GM04504 (cell line): ENCODE results near the gene SMAD7.

Experiments
- DNase-seq: peaks from one replicate; pipeline ENCODE4 v3.0.0-alpha.2; 2012; ENCODE audit warnings: low read depth

SMAD7 gene

DNA sequence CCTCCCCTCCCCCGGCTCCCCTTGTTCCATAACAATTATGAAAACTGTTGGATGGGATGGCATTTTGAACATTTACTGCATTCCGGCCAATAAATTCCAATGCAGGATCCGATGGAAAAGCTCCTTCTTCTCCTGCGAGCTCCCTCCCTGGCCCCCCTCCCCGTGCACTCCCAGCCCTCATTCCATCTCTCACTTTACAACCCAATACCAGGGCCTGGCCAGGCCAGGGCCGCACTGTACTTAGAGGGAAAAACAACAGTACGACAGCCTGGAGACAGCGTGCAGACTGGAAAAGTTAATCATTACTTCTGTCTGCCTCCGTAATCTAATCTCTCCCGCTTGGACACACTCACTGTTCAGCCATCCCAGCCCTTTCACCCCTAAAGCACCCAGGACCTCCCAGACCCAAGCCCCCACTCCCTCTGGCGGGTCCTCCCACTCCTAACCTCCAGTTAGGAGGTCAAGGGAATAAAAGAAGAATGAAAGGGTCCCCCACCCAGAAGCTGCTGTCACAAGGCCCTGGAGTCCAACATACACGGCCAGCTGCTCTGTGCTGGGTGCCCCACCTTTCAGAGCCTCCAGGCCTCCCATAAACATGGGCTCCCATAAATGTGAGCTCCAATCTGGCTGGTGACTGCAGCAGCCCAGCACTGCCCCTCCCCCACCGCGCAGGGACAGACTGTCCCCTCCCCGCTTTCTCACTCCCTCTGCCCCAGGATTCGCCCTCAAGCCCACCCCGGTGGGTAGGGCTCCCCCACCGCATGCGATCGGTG lies 20.6 kb downstream of the SMAD7 start:
- DNase-seq = peak; percentile 59

DNA sequence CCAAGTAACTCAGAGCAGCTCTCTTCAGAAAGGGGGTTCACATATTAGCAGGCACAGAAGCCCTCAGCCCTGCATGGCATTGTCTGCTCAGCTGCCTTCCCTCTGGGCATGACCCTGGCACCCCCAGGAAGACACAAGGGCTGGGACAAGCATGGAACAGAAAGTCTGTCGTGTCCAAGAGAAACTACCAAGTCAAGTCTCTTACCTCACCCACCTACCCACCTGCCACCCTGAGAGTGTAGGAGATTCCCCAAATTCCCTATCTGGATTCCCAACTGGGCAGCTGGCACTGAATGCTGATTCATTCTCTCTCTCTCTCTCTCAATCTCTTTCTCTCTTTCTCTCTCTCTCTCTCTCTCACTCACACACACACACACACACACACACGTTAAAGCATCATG lies 21.6 kb downstream of the SMAD7 start:
- no peak for DNase-seq

DNA sequence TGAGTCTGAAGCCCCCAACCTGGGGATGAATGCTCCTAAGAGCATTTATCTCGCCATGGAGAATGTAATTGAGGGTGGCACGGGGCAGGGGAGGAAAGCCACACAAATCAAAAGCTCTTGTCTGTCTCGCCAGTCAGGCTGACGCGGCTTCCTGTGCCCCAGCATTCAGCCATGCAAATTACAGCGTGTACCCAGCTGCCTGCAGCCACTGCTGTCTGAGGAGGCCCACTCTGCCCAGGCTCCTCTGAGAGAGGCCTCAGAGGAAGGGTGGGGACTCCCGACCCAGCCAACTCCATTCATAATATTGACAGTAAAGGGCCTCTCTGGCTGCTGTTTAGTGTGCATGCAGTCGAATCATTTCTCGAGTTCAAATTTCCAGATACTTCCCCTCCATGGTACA lies 22.0 kb downstream of the SMAD7 start:
- no peak for DNase-seq

DNA sequence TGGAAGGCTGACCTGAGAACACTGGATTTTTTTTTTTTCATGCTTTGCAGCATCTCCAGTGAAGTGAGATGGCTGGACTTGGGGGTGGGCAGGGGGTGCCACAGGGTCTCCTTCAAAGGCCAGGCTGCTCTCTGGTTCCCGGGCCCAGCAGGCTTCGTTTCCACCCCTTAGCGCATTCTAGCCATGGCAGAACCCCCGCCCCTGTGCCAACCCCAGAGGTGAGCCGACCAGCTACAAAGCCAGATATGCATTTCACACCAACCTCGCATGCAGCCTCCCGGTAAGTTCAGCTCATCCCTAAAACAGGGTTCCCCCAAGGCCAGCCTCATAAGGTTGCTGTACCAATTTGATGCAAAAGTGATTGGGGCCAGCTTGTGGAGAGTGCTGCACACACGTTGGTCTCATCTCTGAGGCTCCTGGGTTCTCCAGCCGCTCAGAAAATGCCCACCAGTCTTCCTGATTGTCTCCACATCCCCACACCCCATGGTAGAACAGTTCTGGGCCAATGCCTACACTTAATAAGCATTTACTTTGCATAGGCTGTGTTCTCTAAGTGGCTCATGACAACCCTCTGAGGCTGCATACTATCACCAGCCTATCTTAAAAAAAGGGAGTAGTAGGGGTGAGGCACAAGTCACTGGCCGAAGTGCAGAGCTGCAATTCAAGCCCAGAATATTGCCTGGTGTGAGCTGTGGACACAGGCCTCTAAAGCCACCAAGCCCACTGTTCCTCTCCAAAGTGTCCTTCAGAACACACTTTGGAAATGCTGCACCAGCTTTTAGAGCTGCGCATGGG lies 23.3 kb downstream of the SMAD7 start:
- DNase-seq = no peak

- no peak for DNase-seq
Observed at GRCh38 chr18:48926420-48926857, 24.3 kb downstream of the SMAD7 start.

- no peak for DNase-seq
Observed at GRCh38 chr18:48925491-48925780, 25.3 kb downstream of the SMAD7 start.

DNA sequence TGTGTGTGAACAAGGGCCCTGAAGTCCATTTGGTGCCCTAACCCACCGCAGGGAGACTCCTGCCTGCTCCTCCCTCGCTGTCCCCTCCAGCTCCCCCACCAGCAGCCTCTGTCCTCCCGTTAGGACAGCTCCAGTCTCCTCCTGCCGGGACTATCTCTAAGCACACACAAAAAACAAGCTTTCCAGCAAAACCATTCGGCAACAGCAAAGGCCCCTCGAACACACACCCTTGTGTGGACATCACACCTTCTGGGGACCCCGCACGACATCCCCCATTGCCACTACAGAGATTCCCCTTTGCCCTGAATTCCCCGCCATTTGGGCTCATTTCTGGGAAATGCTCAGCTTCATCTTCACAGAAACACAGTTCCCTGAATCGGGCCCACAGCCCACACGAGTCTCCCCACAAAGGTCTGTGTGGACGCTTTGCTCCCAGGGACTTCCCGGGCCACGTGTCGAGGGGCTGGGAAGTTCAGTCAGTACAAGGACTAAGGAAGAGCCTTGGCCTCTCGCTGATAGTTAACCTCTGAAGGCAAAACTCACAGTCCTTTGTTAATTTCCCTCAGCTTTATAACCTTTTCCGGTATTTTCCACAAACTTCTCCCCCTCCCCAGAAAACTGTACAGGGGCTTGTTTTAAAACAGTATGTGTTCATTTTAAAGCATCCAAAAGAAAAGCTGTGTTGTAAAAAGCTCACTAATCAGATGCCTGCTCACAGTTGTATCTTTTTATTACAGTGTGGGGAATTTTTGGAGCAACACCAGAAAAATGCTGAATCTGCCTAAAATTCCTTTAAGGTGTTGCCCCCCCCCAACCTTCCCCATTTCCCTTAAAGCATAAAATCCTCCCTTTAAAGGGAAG lies 25.9 kb downstream of the SMAD7 start:
- DNase-seq = no peak

DNA sequence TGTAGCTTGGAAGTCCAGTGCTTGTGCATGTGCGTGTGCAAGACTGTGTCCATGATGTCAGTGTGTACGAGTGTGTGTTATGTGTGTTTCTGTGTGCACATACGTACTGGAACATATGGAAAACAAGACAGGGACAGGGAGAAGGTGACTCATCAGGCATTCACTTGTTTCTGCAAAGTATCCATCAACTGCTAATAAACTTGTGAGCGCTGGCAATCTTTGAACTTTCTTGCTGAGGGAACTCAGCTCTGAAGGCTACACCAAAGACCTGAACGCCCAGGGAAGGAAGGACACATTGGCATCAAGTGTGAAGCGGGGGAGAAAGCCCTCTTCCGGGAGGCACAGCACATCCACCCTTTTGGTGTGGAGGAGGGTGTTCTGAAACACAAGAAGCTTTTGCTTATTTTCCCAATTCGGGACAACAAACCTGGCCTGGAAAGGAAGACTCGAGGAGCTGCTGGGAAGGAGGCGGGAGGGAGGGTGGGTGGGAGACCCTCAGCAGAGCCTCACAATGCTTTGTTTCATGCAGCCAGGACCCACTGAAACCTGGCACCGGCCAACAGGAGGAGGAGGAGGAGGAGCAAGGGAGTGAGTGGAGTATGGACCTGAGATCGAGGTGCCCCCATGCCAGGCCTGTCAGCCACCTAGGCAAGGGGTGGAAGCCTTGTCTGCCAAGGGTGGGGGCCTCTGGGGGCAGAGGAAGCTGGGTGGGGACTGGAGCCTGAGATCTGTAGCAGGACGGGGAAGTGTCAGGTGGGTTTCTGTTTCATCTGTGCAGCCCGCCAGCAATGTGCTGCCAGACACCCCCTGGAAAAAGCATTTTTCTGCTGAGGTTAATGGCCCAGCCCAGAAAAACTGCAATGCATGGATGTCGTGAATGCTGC lies 26.8 kb downstream of the SMAD7 start:
- peak; percentile 61 for DNase-seq

DNA sequence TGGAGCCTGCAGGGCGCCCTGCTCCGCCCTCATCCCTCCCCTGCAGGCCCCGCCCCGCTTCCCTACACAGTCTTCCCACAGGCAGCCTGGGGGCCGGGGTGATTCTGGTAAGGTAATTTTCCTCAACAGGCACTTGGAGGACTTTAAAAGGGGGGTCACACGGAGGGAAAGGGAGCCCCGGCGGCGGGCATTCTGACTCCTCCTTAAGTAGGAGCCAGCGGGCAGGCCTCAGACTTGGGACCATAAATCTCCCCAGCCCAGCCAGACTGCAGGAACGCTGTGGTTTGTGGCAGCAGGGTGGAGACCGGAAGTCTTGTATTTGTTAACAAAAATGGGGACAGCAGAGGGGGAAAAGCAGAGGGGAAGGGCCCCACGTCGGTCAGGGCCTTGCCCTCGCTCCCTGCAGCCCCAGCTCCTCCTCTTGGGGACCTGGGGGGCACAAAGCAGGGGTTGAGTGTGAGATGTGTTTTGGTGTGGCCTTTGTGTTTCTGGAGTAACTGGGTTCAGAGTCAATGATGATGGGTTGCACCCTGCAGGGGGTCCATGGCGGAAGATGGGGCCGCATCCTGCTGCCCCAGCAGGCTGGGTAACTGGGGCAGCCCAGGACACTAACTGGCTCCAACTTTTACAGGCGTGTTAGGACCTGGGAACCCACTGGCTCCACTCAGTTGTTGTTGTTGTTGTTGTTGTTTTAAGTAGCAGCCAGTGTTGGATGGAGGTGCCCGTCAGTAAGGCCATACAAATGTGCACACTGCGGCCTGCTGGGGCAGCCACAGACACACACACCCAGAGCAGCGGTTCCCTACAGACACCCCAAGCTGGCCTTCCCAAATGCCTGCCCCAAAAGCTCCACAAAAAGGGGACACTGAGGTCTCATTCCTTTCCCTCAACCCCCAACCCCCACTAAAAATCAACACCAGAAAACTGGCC lies 27.7 kb downstream of the SMAD7 start:
- peak; percentile 87 for DNase-seq

GRCh38 chr18:48922226-48922800 lies 28.5 kb downstream of the SMAD7 start:
- no peak for DNase-seq

DNA sequence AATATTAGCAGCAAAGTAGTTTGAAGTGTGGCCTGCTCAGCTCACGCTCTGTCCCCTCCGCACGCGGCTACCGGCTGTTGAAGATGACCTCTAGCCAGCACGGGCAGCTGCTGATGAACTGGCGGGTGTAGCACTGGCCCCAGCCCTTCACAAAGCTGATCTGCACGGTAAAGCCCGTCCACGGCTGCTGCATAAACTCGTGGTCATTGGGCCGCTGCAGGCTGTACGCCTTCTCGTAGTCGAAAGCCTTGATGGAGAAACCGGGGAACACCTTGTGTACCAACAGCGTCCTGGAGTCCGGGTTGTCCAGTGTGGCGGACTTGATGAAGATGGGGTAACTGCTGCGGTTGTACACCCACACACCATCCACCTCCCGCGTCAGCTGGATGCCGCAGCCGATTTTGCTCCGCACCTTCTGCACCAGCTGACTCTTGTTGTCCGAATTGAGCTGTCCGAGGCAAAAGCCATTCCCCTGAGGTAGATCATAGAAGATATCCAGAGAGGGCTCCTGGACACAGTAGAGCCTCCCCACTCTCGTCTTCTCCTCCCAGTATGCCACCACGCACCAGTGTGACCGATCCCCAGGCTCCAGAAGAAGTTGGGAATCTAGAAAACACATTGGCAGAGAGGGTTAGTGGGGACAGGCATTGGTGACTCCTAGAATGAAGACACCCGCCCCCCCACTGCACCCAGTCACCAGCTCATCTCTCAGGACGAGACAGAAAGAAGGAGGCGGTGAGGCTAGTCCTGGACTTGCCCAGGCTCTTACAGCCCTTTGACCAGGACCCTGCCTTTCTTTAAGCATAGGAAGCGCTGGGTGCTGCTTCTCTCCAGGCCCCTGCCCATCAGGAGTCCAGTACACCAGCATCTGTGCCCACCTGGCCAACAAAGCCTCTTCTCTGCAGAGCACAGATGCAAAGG lies 29.2 kb downstream of the SMAD7 start:
- DNase-seq = no peak

DNA sequence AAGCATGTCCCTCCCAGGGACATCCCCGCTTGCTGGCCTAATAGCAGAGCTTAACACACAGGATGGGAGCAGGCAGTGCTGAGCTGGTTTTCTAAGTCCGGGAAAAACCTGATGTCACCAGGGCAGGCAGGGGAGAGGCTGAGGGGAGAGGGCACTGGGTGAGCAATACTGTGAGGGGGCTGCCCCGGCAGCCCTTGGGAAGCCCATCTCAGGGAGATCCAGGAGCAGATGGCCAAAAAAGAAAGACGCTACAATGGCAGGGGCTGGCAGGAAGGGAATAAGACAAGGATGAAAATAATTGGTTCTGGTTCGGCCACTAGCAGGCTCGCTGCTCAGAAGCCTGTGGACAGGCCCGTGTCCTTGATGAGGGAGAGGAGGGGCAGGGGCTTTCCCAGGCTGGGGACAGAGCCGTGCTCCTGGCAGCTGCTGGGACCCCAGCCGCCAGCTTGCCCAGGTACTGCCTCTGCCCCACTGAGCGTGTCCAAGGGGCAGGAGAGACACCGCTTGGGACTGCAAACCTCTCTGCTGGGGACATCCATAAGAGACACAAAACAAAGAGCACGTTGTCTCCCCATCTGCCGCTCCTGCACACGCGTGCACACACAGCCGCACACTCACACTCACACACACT lies 30.2 kb downstream of the SMAD7 start:
- DNase-seq = no peak

DNA sequence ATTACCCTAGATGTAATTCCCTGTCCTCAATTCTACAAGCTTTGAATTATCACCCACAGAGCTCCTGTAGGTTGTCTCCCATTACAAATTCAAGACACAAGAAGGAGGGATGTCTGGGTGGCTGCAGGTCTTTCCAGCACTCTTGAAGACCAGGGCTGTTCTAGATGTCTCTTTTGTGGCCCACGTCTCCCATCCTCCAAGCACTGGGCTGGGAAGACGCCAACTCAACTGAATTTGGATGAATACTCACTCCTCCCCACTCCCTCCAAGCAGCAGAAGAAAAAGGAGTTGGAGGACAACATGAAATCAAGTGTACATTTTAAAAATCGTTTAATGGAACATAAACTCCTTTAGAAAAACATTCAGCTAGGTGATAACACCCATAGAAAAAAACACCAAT lies 31.2 kb downstream of the SMAD7 start:
- DNase-seq = no peak

DNA sequence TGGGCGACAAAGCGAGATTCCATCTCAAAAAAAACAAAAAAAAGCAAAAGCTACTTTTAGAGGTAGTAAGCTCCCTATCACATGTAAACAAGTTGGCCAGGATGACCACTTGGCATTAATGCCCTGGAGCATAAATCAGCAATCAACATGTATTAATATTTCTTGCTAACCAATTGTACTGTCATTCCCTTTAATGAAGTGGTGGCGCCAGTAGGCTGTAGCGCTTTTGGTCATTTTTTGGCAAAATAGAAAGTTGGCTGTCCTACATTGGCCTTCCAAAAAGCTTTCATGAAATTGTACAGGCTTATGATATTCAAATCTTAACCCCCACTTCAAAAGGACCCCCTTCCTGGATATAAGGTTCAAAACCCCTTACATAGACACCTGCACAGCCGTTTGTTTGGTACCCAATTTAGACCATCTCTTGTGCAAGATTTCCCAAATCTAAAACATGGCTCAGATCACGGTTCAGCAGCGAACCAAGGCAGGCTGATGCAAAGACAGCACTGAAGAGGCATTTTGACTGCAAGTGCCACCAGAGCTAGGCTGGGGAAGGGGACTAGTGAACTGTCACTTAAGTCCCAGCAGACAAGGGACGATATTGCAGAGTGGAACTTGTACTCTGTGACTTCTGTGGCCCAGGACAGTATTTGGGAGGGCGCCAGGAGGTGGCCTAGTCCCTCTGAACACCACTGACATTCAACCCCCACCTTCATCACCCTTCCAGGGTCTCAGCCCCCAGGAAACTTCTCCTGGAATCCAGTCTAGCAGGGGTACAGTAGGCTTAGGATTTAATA lies 31.9 kb downstream of the SMAD7 start:
- no peak for DNase-seq

GRCh38 chr18:48917579-48918517 lies 32.9 kb downstream of the SMAD7 start:
- no peak for DNase-seq

DNA sequence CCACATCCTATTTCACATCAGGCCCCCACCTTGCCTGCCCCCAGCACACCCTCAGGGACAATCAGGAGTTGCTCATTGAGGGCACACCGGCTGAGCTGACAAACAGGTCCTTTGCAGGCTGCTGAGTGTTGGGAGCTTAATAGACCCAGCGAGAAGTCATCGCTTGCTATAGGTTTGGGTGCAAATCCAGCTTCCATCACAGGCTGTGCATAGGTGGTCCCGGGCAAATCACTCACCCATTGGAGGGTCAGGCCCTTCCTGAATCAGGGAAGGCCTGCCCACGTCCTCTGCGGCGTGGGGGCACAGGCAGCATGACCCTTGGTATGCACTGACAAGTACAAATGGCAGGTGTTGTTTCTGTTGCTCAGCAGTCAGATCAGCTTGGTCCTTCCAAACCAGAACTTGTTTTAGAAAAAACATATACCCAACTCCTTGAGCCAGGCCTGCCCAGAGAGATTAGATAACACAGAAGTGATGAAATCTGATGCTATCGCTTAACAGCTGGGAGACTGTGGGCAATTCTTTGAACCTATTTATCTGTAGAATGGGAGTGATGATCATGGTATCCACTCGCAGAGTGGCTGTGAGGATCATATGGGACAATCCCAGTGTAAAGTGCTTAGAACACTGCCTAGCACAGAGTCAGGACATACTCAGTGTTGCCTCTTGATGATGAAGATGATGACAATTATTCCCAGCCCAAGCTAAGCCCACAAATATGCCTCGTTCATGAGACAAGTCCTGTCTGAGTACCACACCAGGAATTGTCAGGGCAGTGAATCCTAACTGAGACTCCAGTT lies 34.9 kb downstream of the SMAD7 start:
- DNase-seq = no peak
